PC-9 (cell line): Measurements from ENCODE around the gene CEP89. TPM values are rescaled to one million over a fixed set of nuclear protein-coding genes. Genes with fewer than 3 reads are reported as not detected.

ENCODE experiments used
- BruUV-seq: library from RNA; stranded (reverse); fragments of 400-500 nt; replicated peaks from 2 replicates; lab custom pipeline; 2021; lab: Mats Ljungman, UMichigan
- CTCF ChIA-PET: fragments of 300-600 bp; sonication (Branson Sonifier 250); formaldehyde crosslinking; loops from one replicate; lab custom pipeline; 2022; ENCODE audit warnings: antibody characterized with exemption; lab: Charles Lee
- POLR2A ChIA-PET: fragments of 300-600 bp; sonication (Branson Sonifier 250); formaldehyde crosslinking; loops from one replicate; lab custom pipeline; 2022; ENCODE audit warnings: antibody characterized with exemption; ENCODE audit not compliant: unreplicated experiment; lab: Charles Lee
- DNase-seq, 2 experiments: peaks; one replicate each; pipeline versions ENCODE4 v3.0.0 to v3.0.0-alpha.2; 2015 to 2022; ENCODE audit warnings: mixed read lengths in 1 of 2
- H2AFZ ChIP-seq: fragments of 200-600 bp; sonication (generic); 2 replicates; pipeline ENCODE4 v1.8.1; 2017; ENCODE audit warnings: antibody characterized with exemption
- H3F3A ChIP-seq: fragments of 200-600 bp; sonication (generic); 2 replicates; pipeline ENCODE4 v1.8.1; 2017; ENCODE audit warnings: antibody characterized with exemption, mild to moderate bottlenecking, low read depth; ENCODE audit not compliant: insufficient read depth
- H3K27ac ChIP-seq: fragments of 200-600 bp; sonication (generic); 2 replicates; pipeline ENCODE4 v1.6.1; 2016; ENCODE audit warnings: mixed run types
- H3K27me3 ChIP-seq: fragments of 200-600 bp; sonication (generic); 2 replicates; pipeline ENCODE4 v1.6.1; 2016; ENCODE audit warnings: low read depth, mixed run types; ENCODE audit not compliant: insufficient read depth
- H3K36me3 ChIP-seq: fragments of 200-600 bp; sonication (generic); 2 replicates; pipeline ENCODE4 v1.6.1; 2016; ENCODE audit warnings: low read depth, mixed run types
- H3K4me1 ChIP-seq: fragments of 200-600 bp; sonication (generic); replicated peaks from 2 replicates; pipeline ENCODE4 v1.6.1; 2016; ENCODE audit warnings: mixed run types; ENCODE audit not compliant: insufficient read depth
- H3K4me2 ChIP-seq: fragments of 200-600 bp; sonication (generic); 2 replicates; pipeline ENCODE4 v1.6.1; 2017; ENCODE audit warnings: mixed run types
- H3K4me3 ChIP-seq: fragments of 200-600 bp; sonication (generic); 2 replicates; pipeline ENCODE4 v1.6.1; 2016; ENCODE audit warnings: mixed run types
- H3K79me2 ChIP-seq: fragments of 200-600 bp; sonication (generic); 2 replicates; pipeline ENCODE4 v1.6.1; 2017; ENCODE audit warnings: low read depth, mixed run types
- H3K9me2 ChIP-seq: fragments of 200-600 bp; sonication (generic); 2 replicates; pipeline ENCODE4 v1.8.1; 2017; ENCODE audit warnings: mild to moderate bottlenecking; ENCODE audit not compliant: insufficient read depth
- H3K9me3 ChIP-seq: fragments of 200-600 bp; sonication (generic); 2 replicates; pipeline ENCODE4 v1.8.1; 2016; ENCODE audit warnings: low read depth; ENCODE audit not compliant: insufficient read depth
- H4K20me1 ChIP-seq: fragments of 200-600 bp; sonication (generic); 2 replicates; pipeline ENCODE4 v1.8.1; 2017; ENCODE audit not compliant: insufficient read depth
- EZH2 ChIP-seq: fragments of 200-600 bp; sonication (generic); IDR thresholded peaks from 2 replicates; pipeline ENCODE4 v1.8.0; 2017; ENCODE audit warnings: antibody characterized with exemption, low read depth
- intact Hi-C: fragments of 100-400 bp; cut with micrococcal nuclease; formaldehyde crosslinking; loops from one replicate; pipeline ENCODE4 v1.10.0; 2022; ENCODE audit not compliant: unreplicated experiment
- total RNA-seq: library from RNA; stranded (reverse); gene quantifications from 2 replicates; pipeline ENCODE4 v1.2.3, GENCODE V29; 2021
- TF ChIP-seq, protein P1 (sequence below): fragments of 200-600 bp; sonication (generic); conservative IDR thresholded peaks from 2 replicates; pipeline ENCODE4 v1.6.1; 2017; ENCODE audit warnings: mixed run types, antibody characterized with exemption, mild to moderate bottlenecking, moderate library complexity

CEP89 gene
- total RNA-seq, 1 experiment from 2014 or later, result 33.6 TPM

DNA sequence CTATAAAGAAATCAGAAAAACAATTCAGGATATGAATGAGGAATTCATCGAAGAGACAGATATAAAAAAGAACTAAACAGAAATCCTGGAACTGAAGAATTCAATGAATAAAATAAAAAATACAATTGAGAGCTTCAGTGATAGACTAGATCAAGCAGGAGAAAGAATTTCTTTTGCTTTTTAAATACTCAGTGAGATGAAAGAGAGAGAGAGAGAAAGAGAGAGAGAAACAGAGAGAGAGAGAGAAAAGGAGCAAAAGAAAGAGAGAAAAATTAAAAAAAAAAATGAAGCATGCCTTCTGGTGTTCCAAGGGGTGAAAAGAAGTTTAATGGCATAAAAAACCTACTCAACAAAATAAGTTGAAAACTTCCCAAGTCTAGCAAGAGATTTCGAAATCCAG lies 80.1 kb downstream of the CEP89 start:
- Histone ChIP-seq H3K36me3 (no peaks in the 10 kb centered on the region), H2AFZ (no peak overlapping the region), H3K79me2 (no peaks in the 10 kb centered on the region), H3K4me3 (no peak overlapping the region), H3K4me2 (no peak overlapping the region), H3K27me3 (no peaks in the 10 kb centered on the region), H3K9me2 (no peaks in the 10 kb centered on the region), H3F3A (no peaks in the 10 kb centered on the region), H3K4me1 (no peaks in the 10 kb centered on the region), H4K20me1 (no peaks in the 10 kb centered on the region), H3K27ac (no peak overlapping the region), H3K9me3 (peaks cover 16% of the 10 kb centered on the region; the same call in 1 of the 2 replicates)
- CTCF ChIA-PET, result no interaction called here
- no TSS peak for BruUV-seq
- POLR2A ChIA-PET, result no interaction called here
- no peak for DNase-seq
- intact Hi-C loops, result no loop called here
- TF ChIP-seq, protein P1, sequence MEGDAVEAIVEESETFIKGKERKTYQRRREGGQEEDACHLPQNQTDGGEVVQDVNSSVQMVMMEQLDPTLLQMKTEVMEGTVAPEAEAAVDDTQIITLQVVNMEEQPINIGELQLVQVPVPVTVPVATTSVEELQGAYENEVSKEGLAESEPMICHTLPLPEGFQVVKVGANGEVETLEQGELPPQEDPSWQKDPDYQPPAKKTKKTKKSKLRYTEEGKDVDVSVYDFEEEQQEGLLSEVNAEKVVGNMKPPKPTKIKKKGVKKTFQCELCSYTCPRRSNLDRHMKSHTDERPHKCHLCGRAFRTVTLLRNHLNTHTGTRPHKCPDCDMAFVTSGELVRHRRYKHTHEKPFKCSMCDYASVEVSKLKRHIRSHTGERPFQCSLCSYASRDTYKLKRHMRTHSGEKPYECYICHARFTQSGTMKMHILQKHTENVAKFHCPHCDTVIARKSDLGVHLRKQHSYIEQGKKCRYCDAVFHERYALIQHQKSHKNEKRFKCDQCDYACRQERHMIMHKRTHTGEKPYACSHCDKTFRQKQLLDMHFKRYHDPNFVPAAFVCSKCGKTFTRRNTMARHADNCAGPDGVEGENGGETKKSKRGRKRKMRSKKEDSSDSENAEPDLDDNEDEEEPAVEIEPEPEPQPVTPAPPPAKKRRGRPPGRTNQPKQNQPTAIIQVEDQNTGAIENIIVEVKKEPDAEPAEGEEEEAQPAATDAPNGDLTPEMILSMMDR, result no peak
- TF ChIP-seq EZH2, result no peak

DNA sequence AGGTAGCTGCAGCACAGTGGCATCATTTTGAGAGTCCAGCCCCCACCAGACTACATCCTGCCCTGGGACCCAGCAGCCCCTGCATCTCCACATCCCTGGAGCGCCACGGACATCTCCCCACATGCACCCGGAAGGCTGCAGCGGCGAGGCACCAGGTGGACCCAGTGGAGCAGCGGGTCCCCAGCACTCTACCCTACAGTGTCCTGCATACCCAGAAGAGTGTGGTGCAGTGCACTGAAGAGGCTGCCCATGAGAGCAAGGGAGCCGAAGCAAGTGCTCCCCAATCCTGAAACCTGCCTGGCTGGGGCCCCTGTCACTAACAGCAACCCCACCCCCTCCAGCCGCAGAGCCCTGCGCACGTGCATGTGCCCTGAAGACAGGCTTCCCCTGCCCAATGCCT lies 80.9 kb downstream of the CEP89 start:
- DNase-seq, result no peak
- no peaks in the 10 kb centered on the region for H3F3A ChIP-seq
- H3K36me3 ChIP-seq, result no peaks in the 10 kb centered on the region
- no peak overlapping the region for H3K4me3 ChIP-seq
- no peaks in the 10 kb centered on the region for H3K9me2 ChIP-seq
- intact Hi-C loops, result no loop called here
- TF ChIP-seq EZH2, result no peak
- TF ChIP-seq, protein P1, result no peak
- H4K20me1 ChIP-seq, result no peaks in the 10 kb centered on the region
- no peak overlapping the region for H3K4me2 ChIP-seq
- H3K79me2 ChIP-seq, result no peaks in the 10 kb centered on the region
- no peak overlapping the region for H2AFZ ChIP-seq
- no peaks in the 10 kb centered on the region for H3K4me1 ChIP-seq
- H3K9me3 ChIP-seq, result peaks cover 16% of the 10 kb centered on the region; the same call in 1 of the 2 replicates
- H3K27ac ChIP-seq, result no peak overlapping the region
- CTCF ChIA-PET, result no interaction called here
- POLR2A ChIA-PET, result no interaction called here
- H3K27me3 ChIP-seq, result no peaks in the 10 kb centered on the region
- BruUV-seq, result no TSS peak

DNA sequence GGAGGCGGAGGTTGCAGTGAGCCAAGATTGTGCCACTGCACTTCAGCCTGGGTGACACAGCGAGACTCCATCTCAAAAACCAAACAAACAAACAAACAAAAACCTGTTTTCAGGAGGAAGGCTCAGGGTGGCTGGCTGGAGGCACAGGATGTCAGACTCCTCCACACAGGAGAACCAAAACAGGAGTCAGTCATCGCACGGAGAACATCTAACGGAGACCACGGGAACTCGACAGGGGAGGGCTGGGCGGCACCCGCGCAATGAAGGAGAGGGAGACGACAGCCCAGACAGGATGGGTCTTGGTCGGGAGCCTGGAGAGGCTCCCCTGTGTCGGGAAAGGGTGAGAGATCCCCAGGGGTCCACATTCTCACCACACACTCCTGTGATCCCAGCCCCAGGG lies 81.4 kb downstream of the CEP89 start:
- ChIA-PET POLR2A (no interaction called here), CTCF (no interaction called here)
- Histone ChIP-seq H3K4me2 (no peak overlapping the region), H2AFZ (no peak overlapping the region), H3K27me3 (no peaks in the 10 kb centered on the region), H3K9me3 (peaks cover 16% of the 10 kb centered on the region; the same call in 1 of the 2 replicates), H3K27ac (no peak overlapping the region), H3K9me2 (no peaks in the 10 kb centered on the region), H3K4me1 (no peaks in the 10 kb centered on the region), H3K4me3 (no peak overlapping the region), H4K20me1 (no peaks in the 10 kb centered on the region), H3F3A (no peaks in the 10 kb centered on the region), H3K79me2 (no peaks in the 10 kb centered on the region), H3K36me3 (no peaks in the 10 kb centered on the region)
- intact Hi-C loops, result no loop called here
- BruUV-seq, result no TSS peak
- TF ChIP-seq EZH2, result no peak
- TF ChIP-seq, protein P1, result no peak
- no peak for DNase-seq
